Astrocyte (in vitro differentiated cells and primary cell): Measurements from ENCODE around the gene ZNF70. TPM values are rescaled to one million over a fixed set of nuclear protein-coding genes. Genes with fewer than 3 reads are reported as not detected.

ENCODE experiments used
- DNase-seq: peaks from one replicate; pipeline ENCODE4 v3.0.0-alpha.2; 2010; ENCODE audit warnings: low read depth
- FAIRE-seq: peaks from 2 replicates; lab custom pipeline; 2011; peaks lifted over from hg19 to GRCh38; lab: Jason Lieb, UNC
- H2AFZ ChIP-seq: 2 replicates; pipeline ENCODE4 v1.6.0; 2012; ENCODE audit warnings: low read depth, low read length, inconsistent platforms
- H3K27ac ChIP-seq: 2 replicates; pipeline ENCODE4 v1.5.1; 2011; ENCODE audit warnings: low read depth, low read length, inconsistent platforms
- H3K27me3 ChIP-seq: 2 replicates; pipeline ENCODE4 v1.6.0; 2011; ENCODE audit warnings: low read length, inconsistent platforms; ENCODE audit not compliant: insufficient read depth
- H3K36me3 ChIP-seq: 2 replicates; pipeline ENCODE4 v1.5.1; 2011; ENCODE audit warnings: low read length, inconsistent platforms; ENCODE audit not compliant: insufficient read depth
- H3K4me1 ChIP-seq: 2 replicates; pipeline ENCODE4 v1.5.1; 2011; ENCODE audit warnings: low read length, inconsistent platforms; ENCODE audit not compliant: insufficient read depth
- H3K4me2 ChIP-seq: 2 replicates; pipeline ENCODE4 v1.6.0; 2012; ENCODE audit warnings: low read length, inconsistent platforms
- H3K4me3 ChIP-seq: 2 replicates; pipeline ENCODE4 v1.5.1; 2011; ENCODE audit warnings: low read depth, mild to moderate bottlenecking, low read length, inconsistent platforms; ENCODE audit not compliant: insufficient read depth
- H3K79me2 ChIP-seq: 2 replicates; pipeline ENCODE4 v1.6.0; 2012; ENCODE audit warnings: mild to moderate bottlenecking, low read length, inconsistent platforms; ENCODE audit not compliant: insufficient read depth
- H3K9ac ChIP-seq: 2 replicates; pipeline ENCODE4 v1.6.0; 2012; ENCODE audit warnings: mild to moderate bottlenecking, low read length, inconsistent platforms
- H3K9me3 ChIP-seq: 2 replicates; pipeline ENCODE4 v1.5.1; 2012; ENCODE audit warnings: low read depth, mild to moderate bottlenecking, low read length, inconsistent platforms; ENCODE audit not compliant: insufficient read depth
- H4K20me1 ChIP-seq: 2 replicates; pipeline ENCODE4 v1.6.0; 2012; ENCODE audit warnings: low read length, inconsistent platforms; ENCODE audit not compliant: insufficient read depth
- H3K27ac Mint-ChIP-seq: one replicate; pipeline ENCODE4 v1.8.0; 2021; ENCODE audit warnings: mild to moderate bottlenecking, mixed read lengths; ENCODE audit not compliant: unreplicated experiment
- H3K27me3 Mint-ChIP-seq: one replicate; pipeline ENCODE4 v1.8.0; 2021; ENCODE audit warnings: low read depth, mixed read lengths; ENCODE audit not compliant: unreplicated experiment
- H3K36me3 Mint-ChIP-seq: one replicate; pipeline ENCODE4 v1.8.0; 2021; ENCODE audit warnings: low read depth, mixed read lengths; ENCODE audit not compliant: unreplicated experiment
- H3K4me1 Mint-ChIP-seq: one replicate; pipeline ENCODE4 v1.8.0; 2021; ENCODE audit warnings: low read depth, mixed read lengths; ENCODE audit not compliant: unreplicated experiment
- H3K4me3 Mint-ChIP-seq: one replicate; pipeline ENCODE4 v1.8.0; 2021; ENCODE audit warnings: mild to moderate bottlenecking, moderate library complexity, mixed read lengths; ENCODE audit not compliant: unreplicated experiment
- H3K9me3 Mint-ChIP-seq: one replicate; pipeline ENCODE4 v1.8.0; 2021; ENCODE audit warnings: mild to moderate bottlenecking, mixed read lengths; ENCODE audit not compliant: unreplicated experiment
- EZH2 ChIP-seq: IDR thresholded peaks from 2 replicates; pipeline ENCODE4 v1.6.1; 2012; ENCODE audit warnings: mild to moderate bottlenecking, low read length, inconsistent platforms; ENCODE audit not compliant: insufficient read depth
- total RNA-seq: library from RNA; stranded (reverse); gene quantifications from 2 replicates; pipeline ENCODE4 v1.2.1, GENCODE V29; 2021
- TF ChIP-seq, protein P1 (sequence below): IDR thresholded peaks from 2 replicates; pipeline ENCODE4 v1.5.1; 2011; ENCODE audit warnings: low read depth, mild to moderate bottlenecking, inconsistent platforms, low read length, moderate library complexity; ENCODE audit not compliant: insufficient read depth

Gene ZNF70
- total RNA-seq, 1 donor from 2014 or later = 8.8 TPM

DNA sequence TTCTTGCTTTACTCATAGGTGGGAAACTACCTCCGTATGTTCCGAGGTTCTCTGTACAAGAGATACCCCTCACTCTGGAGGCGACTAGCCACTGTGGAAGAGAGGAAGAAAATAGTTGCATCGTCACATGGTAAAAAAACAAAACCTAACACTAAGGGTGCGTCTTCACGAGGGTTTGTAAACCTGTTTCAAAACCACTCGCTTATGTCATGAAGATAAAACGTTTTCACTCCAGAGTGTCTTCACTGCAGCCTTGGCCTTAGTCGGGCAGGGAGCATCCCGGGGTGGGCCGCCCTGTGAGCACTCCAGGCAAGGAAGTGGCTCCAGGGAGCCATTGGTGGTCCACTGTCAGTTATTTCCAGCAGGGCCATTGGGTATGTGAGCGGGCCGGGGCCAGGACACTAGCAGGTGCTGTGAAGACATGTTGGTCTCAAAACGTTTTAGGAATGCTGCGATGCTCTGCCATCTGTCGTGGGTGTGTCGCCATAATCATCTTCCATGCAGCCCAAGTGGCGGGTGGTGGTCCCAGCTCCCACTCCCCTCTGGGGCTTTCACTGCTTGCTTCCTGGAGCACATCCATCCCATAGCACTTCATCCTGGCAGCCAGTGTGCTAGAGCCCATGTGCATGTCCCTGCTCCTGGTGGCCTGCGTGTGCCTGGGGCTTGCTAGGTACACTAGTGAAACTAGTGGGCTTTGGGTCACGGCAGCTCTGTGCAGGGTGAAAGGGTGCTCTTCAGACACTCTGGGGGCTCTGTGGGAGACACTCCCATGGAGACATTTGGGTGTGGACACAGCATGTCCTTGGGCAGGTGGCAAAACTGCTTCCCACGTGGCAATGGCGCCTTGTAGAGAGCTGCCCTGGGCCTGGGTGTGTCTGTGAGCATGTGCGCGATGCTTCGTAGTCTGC is 41.1 kb upstream of the ZNF70 start:
- no peaks in the 10 kb centered on the region for H3K9me3 Mint-ChIP-seq
- H2AFZ ChIP-seq = no peak overlapping the region
- no peak overlapping the region for H3K4me2 ChIP-seq
- peaks cover 23% of the 10 kb centered on the region for H3K36me3 ChIP-seq
- H3K4me1 Mint-ChIP-seq = peaks cover 9% of the 10 kb centered on the region
- no peak overlapping the region for H3K4me3 Mint-ChIP-seq
- H3K27me3 Mint-ChIP-seq = no peaks in the 10 kb centered on the region
- DNase-seq = no peak
- no peaks in the 10 kb centered on the region for H3K9me3 ChIP-seq
- H3K4me1 ChIP-seq = peaks cover 3% of the 10 kb centered on the region
- H3K9ac ChIP-seq = no peak overlapping the region
- peaks cover 73% of the 10 kb centered on the region for H4K20me1 ChIP-seq
- no peak for FAIRE-seq
- no peak overlapping the region for H3K27ac Mint-ChIP-seq
- H3K4me3 ChIP-seq = no peak overlapping the region
- no peak overlapping the region for H3K27ac ChIP-seq
- H3K79me2 ChIP-seq = peaks cover 63% of the 10 kb centered on the region
- H3K36me3 Mint-ChIP-seq = peaks cover 4% of the 10 kb centered on the region
- H3K27me3 ChIP-seq = no peaks in the 10 kb centered on the region
- TF ChIP-seq, protein P1, sequence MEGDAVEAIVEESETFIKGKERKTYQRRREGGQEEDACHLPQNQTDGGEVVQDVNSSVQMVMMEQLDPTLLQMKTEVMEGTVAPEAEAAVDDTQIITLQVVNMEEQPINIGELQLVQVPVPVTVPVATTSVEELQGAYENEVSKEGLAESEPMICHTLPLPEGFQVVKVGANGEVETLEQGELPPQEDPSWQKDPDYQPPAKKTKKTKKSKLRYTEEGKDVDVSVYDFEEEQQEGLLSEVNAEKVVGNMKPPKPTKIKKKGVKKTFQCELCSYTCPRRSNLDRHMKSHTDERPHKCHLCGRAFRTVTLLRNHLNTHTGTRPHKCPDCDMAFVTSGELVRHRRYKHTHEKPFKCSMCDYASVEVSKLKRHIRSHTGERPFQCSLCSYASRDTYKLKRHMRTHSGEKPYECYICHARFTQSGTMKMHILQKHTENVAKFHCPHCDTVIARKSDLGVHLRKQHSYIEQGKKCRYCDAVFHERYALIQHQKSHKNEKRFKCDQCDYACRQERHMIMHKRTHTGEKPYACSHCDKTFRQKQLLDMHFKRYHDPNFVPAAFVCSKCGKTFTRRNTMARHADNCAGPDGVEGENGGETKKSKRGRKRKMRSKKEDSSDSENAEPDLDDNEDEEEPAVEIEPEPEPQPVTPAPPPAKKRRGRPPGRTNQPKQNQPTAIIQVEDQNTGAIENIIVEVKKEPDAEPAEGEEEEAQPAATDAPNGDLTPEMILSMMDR = no peak
- TF ChIP-seq EZH2 = no peak

DNA sequence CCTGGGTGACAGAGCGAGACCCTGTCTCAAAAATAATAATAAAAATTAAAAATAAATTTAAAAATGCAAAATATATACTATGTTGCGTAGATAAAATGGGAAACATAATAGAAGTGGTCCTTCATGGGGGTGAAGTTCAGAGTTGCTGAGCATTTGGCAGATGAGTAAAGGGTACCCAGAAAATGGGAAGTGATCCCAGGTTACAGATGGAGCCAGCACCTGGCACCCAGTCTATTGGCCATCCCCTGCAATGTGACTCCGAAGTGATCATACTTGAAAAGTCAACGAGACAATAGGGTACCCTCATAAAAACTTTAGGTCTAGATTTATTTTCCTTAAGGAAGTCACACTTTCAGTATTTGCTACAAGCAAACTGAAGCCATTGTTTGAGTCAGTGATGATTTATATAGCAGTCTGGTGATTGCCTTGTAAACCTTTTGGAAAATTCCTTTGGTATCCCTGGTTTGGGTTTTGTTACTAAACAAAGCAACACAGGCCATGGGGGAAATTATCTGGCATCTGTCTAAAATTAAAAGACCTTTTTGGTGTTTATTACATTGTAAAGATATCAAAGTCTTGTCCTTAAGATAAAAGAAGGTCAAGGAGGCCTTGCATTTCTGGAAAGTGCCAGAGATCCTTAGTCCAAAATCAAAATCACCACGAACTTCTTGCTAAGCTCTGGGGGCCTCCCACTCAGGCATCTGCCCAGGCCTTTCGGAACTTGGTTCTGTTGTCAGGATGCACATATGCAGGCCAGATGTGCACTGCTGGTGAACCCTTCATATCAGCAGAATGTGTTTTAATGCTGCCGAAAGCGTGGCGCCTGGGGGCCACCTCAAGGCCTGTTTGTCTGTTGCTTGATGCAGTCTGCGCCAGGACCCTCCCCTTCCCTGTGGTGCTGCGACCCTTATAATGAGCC is 40.2 kb upstream of the ZNF70 start:
- TF ChIP-seq EZH2 = no peak
- TF ChIP-seq, protein P1 = no peak
- DNase-seq = peak; percentile 33
- Mint-ChIP-seq H3K36me3 (no peaks in the 10 kb centered on the region), H3K4me3 (no peak overlapping the region), H3K27ac (no peak overlapping the region), H3K4me1 (peaks cover 15% of the 10 kb centered on the region), H3K27me3 (no peaks in the 10 kb centered on the region), H3K9me3 (no peaks in the 10 kb centered on the region)
- no peaks in the 10 kb centered on the region for H3K27me3 ChIP-seq
- H3K4me3 ChIP-seq = no peak overlapping the region
- H3K36me3 ChIP-seq = peaks cover 18% of the 10 kb centered on the region
- H3K9ac ChIP-seq = no peak overlapping the region
- H2AFZ ChIP-seq = no peak overlapping the region
- H4K20me1 ChIP-seq = peaks cover 66% of the 10 kb centered on the region
- H3K27ac ChIP-seq = no peak overlapping the region
- no peak for FAIRE-seq
- no peaks in the 10 kb centered on the region for H3K9me3 ChIP-seq
- peaks cover 63% of the 10 kb centered on the region for H3K79me2 ChIP-seq
- H3K4me2 ChIP-seq = no peak overlapping the region
- H3K4me1 ChIP-seq = peaks cover 9% of the 10 kb centered on the region
